H1 (cell line): ENCODE results near the gene MCEMP1. TPM values are rescaled to one million over a fixed set of nuclear protein-coding genes. Genes with fewer than 3 reads are reported as not detected.

Experiments
- CTCF ChIA-PET: fragments of 300-600 bp; sonication (Branson Sonifier 250); formaldehyde crosslinking; loops from one replicate; lab custom pipeline; 2021; ENCODE audit not compliant: partially characterized antibody; lab: Charles Lee
- POLR2A ChIA-PET: fragments of 300-600 bp; sonication (Branson Sonifier 250); formaldehyde crosslinking; loops from one replicate; lab custom pipeline; 2021; ENCODE audit warnings: inconsistent platforms; ENCODE audit not compliant: partially characterized antibody; lab: Charles Lee
- DNase-seq, 2 experiments: peaks; one replicate each; pipeline versions ENCODE4 v3.0.0 to v3.0.0-alpha.2; 2010 to 2022; ENCODE audit warnings: low spot score in 2 of 2, low read depth in 1 of 2, mixed read lengths in 1 of 2
- FAIRE-seq: peaks from 2 replicates; lab custom pipeline; 2011; peaks lifted over from hg19 to GRCh38; lab: Jason Lieb, UNC
- H2AFZ ChIP-seq: 2 replicates; pipeline ENCODE4 v1.8.1; 2012; ENCODE audit warnings: low read length, inconsistent platforms
- H2AK5ac ChIP-seq: 2 replicates; pipeline ENCODE4 v1.6.1; 2013; ENCODE audit warnings: low read depth, low read length
- H2BK120ac ChIP-seq: replicated peaks from 2 replicates; pipeline ENCODE3; 2013; ENCODE audit warnings: low read depth, low read length, inconsistent platforms
- H2BK12ac ChIP-seq: 2 replicates; pipeline ENCODE4 v1.6.1; 2013; ENCODE audit warnings: low read depth, low read length
- H2BK15ac ChIP-seq: 2 replicates; pipeline ENCODE4 v1.6.1; 2013; ENCODE audit warnings: low read length
- H2BK20ac ChIP-seq: 2 replicates; pipeline ENCODE4 v1.6.1; 2013; ENCODE audit warnings: low read length
- H2BK5ac ChIP-seq: 2 replicates; pipeline ENCODE4 v1.6.1; 2013; ENCODE audit warnings: low read depth, low read length
- H3K14ac ChIP-seq: 2 replicates; pipeline ENCODE4 v1.6.1; 2013; ENCODE audit warnings: inconsistent platforms; ENCODE audit not compliant: insufficient read length
- H3K18ac ChIP-seq: 2 replicates; pipeline ENCODE4 v1.6.1; 2013; ENCODE audit warnings: low read length; ENCODE audit errors: extremely low read depth
- H3K23ac ChIP-seq: 2 replicates; pipeline ENCODE4 v1.6.1; 2013; ENCODE audit warnings: inconsistent platforms; ENCODE audit not compliant: insufficient read length
- H3K23me2 ChIP-seq: 2 replicates; pipeline ENCODE4 v1.6.1; 2013; ENCODE audit warnings: low read depth, low read length
- H3K27ac ChIP-seq: 2 replicates; pipeline ENCODE4 v1.6.1; 2011; ENCODE audit warnings: low read depth, low read length, inconsistent platforms
- H3K27me3 ChIP-seq, 4 experiments: replicated peaks in 1 of 4; 1 replicate in 1 of 4; 2 replicates in 3 of 4; pipeline versions ENCODE4 v1.6.1 to v1.8.1; 2011 to 2013; ENCODE audit warnings: low read length in 3 of 4, mild to moderate bottlenecking in 3 of 4, inconsistent platforms in 2 of 4, mixed read lengths in 2 of 4, moderate library complexity in 1 of 4; ENCODE audit not compliant: control insufficient read depth in 3 of 4, insufficient read depth in 3 of 4; ENCODE audit errors: extremely low read depth in 1 of 4
- H3K36me3 ChIP-seq, 4 experiments: 2 replicates each; pipeline versions ENCODE4 v1.6.1 to v1.8.1; 2011 to 2013; ENCODE audit warnings: mild to moderate bottlenecking in 4 of 4, low read length in 3 of 4, moderate library complexity in 2 of 4, control low read depth in 1 of 4, inconsistent platforms in 1 of 4; ENCODE audit not compliant: insufficient read depth in 4 of 4, control insufficient read depth in 2 of 4
- H3K4ac ChIP-seq: replicated peaks from 2 replicates; pipeline ENCODE3; 2013; ENCODE audit warnings: low read length, low read depth, mixed read lengths, inconsistent platforms; ENCODE audit not compliant: insufficient read length
- H3K4me1 ChIP-seq, 4 experiments: replicated peaks in 1 of 4; 1 replicate in 1 of 4; 2 replicates in 3 of 4; pipeline versions ENCODE4 v1.6.1 to v1.8.1; 2011 to 2013; ENCODE audit warnings: low read length in 3 of 4, inconsistent platforms in 2 of 4, mixed read lengths in 1 of 4; ENCODE audit not compliant: insufficient read depth in 4 of 4, control insufficient read depth in 3 of 4
- H3K4me2 ChIP-seq, 2 experiments: 2 replicates each; pipeline versions ENCODE4 v1.6.1 to v1.8.1; 2011 to 2013; ENCODE audit warnings: low read depth in 2 of 2, low read length in 2 of 2, control low read depth in 1 of 2, inconsistent platforms in 1 of 2, mild to moderate bottlenecking in 1 of 2; ENCODE audit not compliant: insufficient read depth in 1 of 2
- H3K4me3 ChIP-seq, 4 experiments: fragments of 200-600, 300-600 bp in 1 of 4; sonication (generic), shearing (Covaris generic), sonication (Bioruptor Twin) in 1 of 4; 2 replicates each; pipeline versions ENCODE4 v1.5.1 to v1.8.1; 2011 to 2016; ENCODE audit warnings: low read length in 4 of 4, low read depth in 3 of 4, control low read depth in 2 of 4, inconsistent platforms in 2 of 4, mild to moderate bottlenecking in 2 of 4, mixed read lengths in 1 of 4, moderate library complexity in 1 of 4; ENCODE audit not compliant: insufficient read depth in 2 of 4; ENCODE audit errors: extremely low read depth in 1 of 4
- H3K56ac ChIP-seq: replicated peaks from 2 replicates; pipeline ENCODE3; 2013; ENCODE audit warnings: low read depth, mild to moderate bottlenecking, mixed read lengths, low read length, inconsistent platforms; ENCODE audit not compliant: insufficient read length
- H3K79me1 ChIP-seq: 2 replicates; pipeline ENCODE4 v1.6.1; 2013; ENCODE audit warnings: low read depth, low read length, control low read depth
- H3K79me2 ChIP-seq, 2 experiments: 2 replicates each; pipeline versions ENCODE4 v1.6.1 to v1.8.1; 2012 to 2013; ENCODE audit warnings: low read length in 2 of 2, mild to moderate bottlenecking in 2 of 2, inconsistent platforms in 1 of 2; ENCODE audit not compliant: insufficient read depth in 2 of 2, control insufficient read depth in 1 of 2
- H3K9ac ChIP-seq, 4 experiments: replicated peaks in 1 of 4; 1 replicate in 1 of 4; 2 replicates in 3 of 4; pipeline versions ENCODE4 v1.6.1 to v1.8.1; 2011 to 2013; ENCODE audit warnings: low read depth in 3 of 4, low read length in 3 of 4, control low read depth in 2 of 4, mild to moderate bottlenecking in 2 of 4, moderate library complexity in 2 of 4, inconsistent platforms in 1 of 4; ENCODE audit errors: extremely low read depth in 1 of 4
- H3K9me3 ChIP-seq, 2 experiments: 2 replicates each; pipeline versions ENCODE4 v1.6.1 to v1.8.1; 2012 to 2013; ENCODE audit warnings: mild to moderate bottlenecking in 2 of 2, moderate library complexity in 2 of 2, control low read depth in 1 of 2, inconsistent platforms in 1 of 2, low read depth in 1 of 2, low read length in 1 of 2, mixed read lengths in 1 of 2; ENCODE audit not compliant: insufficient read depth in 2 of 2
- H4K20me1 ChIP-seq, 2 experiments: replicated peaks in 1 of 2; 2 replicates each; pipeline versions ENCODE3 to v1.8.1; 2011 to 2013; ENCODE audit warnings: inconsistent platforms in 2 of 2, low read length in 2 of 2, mild to moderate bottlenecking in 1 of 2; ENCODE audit not compliant: insufficient read depth in 2 of 2, control insufficient read depth in 1 of 2
- H4K5ac ChIP-seq: 2 replicates; pipeline ENCODE4 v1.6.1; 2013; ENCODE audit warnings: low read length, low read depth, mixed read lengths, inconsistent platforms; ENCODE audit not compliant: insufficient read length
- H4K8ac ChIP-seq: 2 replicates; pipeline ENCODE4 v1.8.0; 2013; ENCODE audit warnings: mild to moderate bottlenecking, moderate library complexity, low read length, inconsistent platforms; ENCODE audit not compliant: insufficient read depth; ENCODE audit errors: extremely low read depth
- H4K91ac ChIP-seq: replicated peaks from 2 replicates; pipeline ENCODE3; 2013; ENCODE audit warnings: low read length, mixed read lengths, inconsistent platforms; ENCODE audit not compliant: insufficient read length
- EGR1 ChIP-seq: IDR thresholded peaks from 2 replicates; pipeline ENCODE4 v1.6.1; 2011; ENCODE audit warnings: low read depth, low read length, borderline replicate concordance
- KDM5A ChIP-seq: fragments of 200-600 bp; IDR thresholded peaks from 2 replicates; pipeline ENCODE4 v1.7.1; 2012; ENCODE audit warnings: mild to moderate bottlenecking, low read length, inconsistent platforms, mixed read lengths
- POLR2A ChIP-seq, 2 experiments: IDR thresholded peaks; 1 replicate in 1 of 2; 2 replicates in 1 of 2; pipeline ENCODE4 v1.6.1; 2011; ENCODE audit warnings: low read depth in 2 of 2, low read length in 2 of 2, mild to moderate bottlenecking in 2 of 2; ENCODE audit errors: control extremely low read depth in 1 of 2
- RFX5 ChIP-seq: IDR thresholded peaks from 2 replicates; pipeline ENCODE4 v1.6.1; 2011; ENCODE audit warnings: low read depth, low read length, improper control_type of control experiment, borderline replicate concordance
- WGBS, 2 experiments: shearing (Covaris generic) in 1 of 2; methylation state at CpG; one replicate each; pipeline versions ENCODE4 v1.1.6 to v1.1.7; 2013 to 2015; ENCODE audit warnings: low lambda C conversion rate in 2 of 2, mixed read lengths in 2 of 2, inconsistent platforms in 1 of 2, low coverage in 1 of 2, missing lambda C conversion rate in 1 of 2; ENCODE audit not compliant: insufficient replicate concordance in 2 of 2, insufficient coverage in 1 of 2, insufficient read length in 1 of 2; ENCODE audit errors: extremely low coverage in 1 of 2, missing lambda C conversion rate in 1 of 2; 5-methylcytosine and 5-hydroxymethylcytosine counted together
- polyA plus RNA-seq, 7 experiments: library from polyadenylated mRNA; depleted of rRNA in 3 of 7; stranded (reverse) in 5 of 7; unstranded in 2 of 7; fragments of >200 nt in 5 of 7; fragments of 200-250 nt in 2 of 7; gene quantifications; 1 replicate in 5 of 7; 2 replicates in 1 of 7; 4 replicates in 1 of 7; pipeline versions ENCODE4 v1.2.1 to v1.2.3, GENCODE V29; 2011 to 2013; ENCODE audit warnings: missing spikeins in 2 of 7, mixed read lengths in 2 of 7
- total RNA-seq: library from RNA; stranded (reverse); fragmentation: NEBNext Ultra II Directional; extraction: Animal tissue kit (Norgen Biotek cat#: 25700); gene quantifications from 2 replicates; pipeline ENCODE4 v1.2.1, GENCODE V29; 2021

The MCEMP1 gene
- total and polyA plus RNA-seq, 2 of the 8 experiments (the other 6 are each of a cell fraction or from before 2014, with no cell fraction given), result not detected

GRCh38 chr19:7633698-7634097 is 43.2 kb upstream of the MCEMP1 start, which contains the start of gene PCP2:
TSS of gene PCP2 (minus strand) at chr19:7633719. CDS start at chr19:7633457, 262 bp downstream.
- H3K9ac ChIP-seq, result no peak within 1 kb of the TSS
- no peak within 1 kb of the TSS for H3K4me2 ChIP-seq
- H3K23ac ChIP-seq, result no peak within 1 kb of the TSS
- H3K4me3 ChIP-seq, result no peak within 1 kb of the TSS
- POLR2A ChIA-PET, result interaction anchor here (0.7 to 5.7 kb wide), 4 partner anchors 9 to 44 kb away, joined by 3 to 34 read pairs (median 4); no protein-coding TSS in a partner anchor
- no peak within 1 kb of the TSS for H2BK15ac ChIP-seq
- no peaks in the 10 kb centered on the region for H3K9me3 ChIP-seq
- H2AFZ ChIP-seq, result no peak within 1 kb of the TSS
- H3K79me2 ChIP-seq, result peaks cover 3 to 20% of the 10 kb centered on the region in 2 experiments; a peak in 3 of 4 replicates
- CTCF ChIA-PET, result interaction anchor here (1.0 to 1.6 kb wide), 3 partner anchors 25 to 166 kb away, joined by 3 to 7 read pairs (median 4); no protein-coding TSS in a partner anchor
- H3K18ac ChIP-seq, result no peak within 1 kb of the TSS
- no peak within 1 kb of the TSS for H2AK5ac ChIP-seq
- H3K56ac ChIP-seq, result no peak within 1 kb of the TSS
- no peak for FAIRE-seq
- no peak within 1 kb of the TSS for H4K5ac ChIP-seq
- no peaks in the 10 kb centered on the region; a peak in 2 of 8 replicates for H3K36me3 ChIP-seq
- H4K8ac ChIP-seq, result no peak within 1 kb of the TSS
- H4K91ac ChIP-seq, result no peak within 1 kb of the TSS
- WGBS, 2 experiments, result 56% methylated on average over 2 of the region's 2 CpGs; no CpG with 5 or more reads in 1 of the 2 experiments
- H4K20me1 ChIP-seq, result peaks cover 3 to 4% of the 10 kb centered on the region in 2 experiments
- H2BK20ac ChIP-seq, result no peak within 1 kb of the TSS
- TF ChIP-seq KDM5A (no peak), EGR1 (no peak), POLR2A (IDR thresholded peaks at IDR 0.05; ENCODE audit: control extremely low read depth in 1 of 2, low read depth in 2 of 2, low read length in 2 of 2) (peak in 1 of 2 experiments; percentile 58; a peak in 1 of 3 replicates), RFX5 (no peak)
- H2BK120ac ChIP-seq, result no peak within 1 kb of the TSS
- peaks cover 3 to 19% (median 16%) of the 10 kb centered on the region in 4 experiments for H3K27me3 ChIP-seq
- peaks cover 8% of the 10 kb centered on the region for H3K79me1 ChIP-seq
- H3K23me2 ChIP-seq, result peaks cover 14% of the 10 kb centered on the region
- DNase-seq, result no peak
- no peak within 1 kb of the TSS for H3K27ac ChIP-seq
- H2BK5ac ChIP-seq, result no peak within 1 kb of the TSS
- no peak within 1 kb of the TSS for H3K4ac ChIP-seq
- peaks cover 0 to 9% (median 3%) of the 10 kb centered on the region in 4 experiments; a peak in 5 of 7 replicates for H3K4me1 ChIP-seq
- H2BK12ac ChIP-seq, result no peak within 1 kb of the TSS
- H3K14ac ChIP-seq, result no peak within 1 kb of the TSS
